Right renal pelvis (tissue), 4 donors: ENCODE results near the gene SP140L. TPM values are rescaled to one million over a fixed set of nuclear protein-coding genes. Genes with fewer than 3 reads are reported as not detected.
A peak's percentile ranks its signal among the peaks of the same experiment; 100 is the strongest.
"Not testable (repeated sequence)": the region's sequence is repeated elsewhere in the genome, so short reads cannot be mapped to it uniquely, and the experiment has no call there.

Experiments used
- DNase-seq, 4 donors: peaks; one replicate each; pipeline ENCODE4 v3.0.0-alpha.2; 2013; ENCODE audit warnings: low read depth in 4 of 4, low spot score in 3 of 4, missing footprints in 1 of 4
- polyA plus RNA-seq, 4 donors: library from polyadenylated mRNA; unstranded; fragments of 120-200 nt; gene quantifications; one replicate each; pipeline ENCODE4 v1.2.1, GENCODE V29; 2013; ENCODE audit not compliant: insufficient read length in 4 of 4

Gene SP140L
- polyA plus RNA-seq, 4 donors: 8.2 to 11.1 (median 8.9) TPM

DNA sequence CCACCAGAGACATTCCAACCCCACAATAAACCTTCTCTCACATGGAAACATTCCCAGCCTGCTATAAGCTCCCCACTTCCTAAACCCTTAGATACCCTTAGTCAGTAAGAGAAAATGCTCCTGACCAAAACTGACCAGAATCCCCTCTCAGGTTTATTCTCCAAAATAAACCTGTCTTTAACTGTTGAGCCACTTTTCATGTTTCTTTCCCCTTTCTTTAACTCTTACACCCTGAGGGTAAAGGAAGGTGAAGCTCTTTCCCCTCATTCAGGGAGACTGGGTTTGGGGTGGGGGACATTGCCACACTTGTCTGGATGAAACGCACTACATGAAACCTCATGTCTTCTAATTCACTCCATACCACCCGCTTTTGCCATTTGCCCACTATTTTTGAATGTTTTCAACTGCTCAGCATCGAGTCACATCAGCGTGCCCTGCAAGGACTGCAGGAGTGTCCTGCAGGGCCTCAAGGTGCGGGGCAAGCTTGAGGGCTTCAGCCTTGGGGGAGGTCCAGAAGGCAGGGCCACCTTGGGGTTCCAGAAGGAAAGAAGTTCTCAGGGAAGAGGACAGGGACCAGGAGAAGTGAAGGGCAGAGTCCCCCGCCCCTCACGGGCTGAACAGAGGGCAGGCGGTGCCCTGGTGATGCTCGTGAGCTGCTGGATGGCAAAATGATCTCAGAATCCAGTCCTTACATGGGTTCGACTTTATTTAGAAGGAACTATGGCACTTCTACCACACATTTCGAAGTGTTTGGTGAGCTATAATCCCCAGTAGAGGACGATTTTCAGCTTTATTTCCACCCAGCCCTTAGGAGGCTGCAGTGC lies 4.2 kb upstream of the SP140L start:
- DNase-seq: no peak

- DNase-seq: no peak
These were observed 3.4 kb upstream of the SP140L start for GRCh38 chr2:230323385-230324106.

DNA sequence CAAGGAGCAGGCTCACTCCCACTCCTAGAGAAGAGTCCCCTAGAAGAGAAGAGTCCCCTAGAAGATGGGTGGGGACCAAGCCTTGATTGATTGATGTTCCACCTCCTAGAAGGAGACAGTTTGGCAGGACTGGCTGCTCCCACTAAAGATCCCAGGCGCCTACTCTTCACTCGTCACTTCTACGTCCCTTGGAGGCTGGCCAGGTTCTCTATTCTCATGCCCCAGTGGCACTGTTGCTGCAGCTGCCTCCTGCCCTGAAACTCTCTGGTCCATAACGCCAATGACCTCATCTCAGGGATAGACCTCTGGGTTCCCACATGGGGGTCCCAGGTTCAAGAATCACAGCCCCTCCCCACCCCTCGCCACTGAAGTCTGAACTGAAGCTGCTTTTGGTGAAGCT lies 2.5 kb upstream of the SP140L start:
- no peak for DNase-seq

GRCh38 chr2:230325316-230326243 lies 1.4 kb upstream of the SP140L start:
- DNase-seq: no peak

DNA sequence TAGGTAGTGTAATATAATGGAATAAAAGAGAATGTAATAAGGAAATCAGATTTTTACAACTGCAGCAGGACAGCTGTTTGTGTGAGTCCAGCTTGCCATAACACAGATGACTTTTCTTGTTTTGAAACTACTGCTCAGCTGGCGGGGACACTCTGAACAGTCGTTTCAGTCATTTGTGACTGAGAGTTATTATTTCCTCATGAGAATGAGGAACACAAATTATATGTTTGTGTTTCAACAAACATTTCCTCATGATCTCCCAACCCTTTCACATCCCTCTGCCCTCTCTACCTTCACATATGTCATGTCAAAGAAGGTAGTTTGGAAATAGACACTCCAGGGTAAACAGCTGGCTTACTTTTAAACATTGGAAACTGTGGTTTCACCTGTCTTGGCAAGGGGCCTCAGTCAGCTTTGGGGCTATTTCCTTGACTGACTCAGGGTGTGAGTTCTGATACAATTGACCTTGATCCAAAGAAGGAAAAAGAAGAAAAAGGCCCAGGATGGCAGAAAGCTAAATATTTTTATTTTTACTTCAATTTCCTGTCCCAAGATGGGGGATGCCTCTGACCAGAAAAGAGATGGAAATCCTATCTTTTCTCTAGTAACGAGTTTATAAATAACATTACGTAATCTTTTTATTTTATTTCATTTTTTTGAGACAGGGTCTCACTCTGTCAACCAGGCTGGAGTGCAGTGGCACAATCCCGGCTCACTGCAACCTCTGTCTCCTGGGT lies 593 bp downstream of the SP140L start:
- DNase-seq: peak in 1 of 4 donors; percentile 12

DNA sequence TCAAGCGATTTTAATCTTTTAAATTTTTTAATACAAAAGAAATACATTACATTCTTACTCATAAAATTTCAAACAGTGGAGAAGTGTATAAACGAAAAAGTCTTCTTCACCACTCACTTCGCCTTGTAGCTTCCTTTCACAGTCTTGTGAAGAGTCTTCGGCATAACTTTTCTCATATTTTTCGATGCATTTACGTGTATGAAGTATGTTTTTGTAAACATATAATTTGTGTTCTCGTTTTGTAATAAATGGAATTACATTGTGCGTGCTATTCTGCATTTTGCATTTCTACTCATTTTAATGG lies 1.1 kb downstream of the SP140L start:
- no peak for DNase-seq

GRCh38 chr2:230329946-230330605 lies 3.1 kb downstream of the SP140L start:
- no peak for DNase-seq

- DNase-seq: no peak
These were observed 3.7 kb downstream of the SP140L start for GRCh38 chr2:230330725-230331124.

DNA sequence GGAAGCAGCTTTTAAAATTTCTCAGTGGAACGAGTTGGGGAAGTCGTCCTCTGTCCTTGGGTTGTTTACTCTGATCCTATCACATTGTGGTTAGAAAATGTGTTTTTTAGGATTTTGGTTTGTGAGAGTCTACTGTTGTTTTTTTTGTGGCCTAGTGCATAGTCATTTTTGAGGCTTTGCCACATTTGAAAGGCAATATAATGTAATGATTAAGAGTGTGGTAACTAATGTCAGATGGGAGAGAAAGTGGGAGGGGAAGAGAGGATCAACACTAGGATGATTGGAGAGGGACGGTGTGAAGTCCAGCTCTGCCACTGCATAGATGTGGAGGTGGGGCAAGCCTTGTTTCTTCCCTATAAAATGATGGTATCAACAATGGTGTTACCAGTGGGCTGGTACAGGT lies 8.5 kb downstream of the SP140L start:
- no peak for DNase-seq

GRCh38 chr2:230335864-230336506 lies 9.0 kb downstream of the SP140L start:
- DNase-seq: no peak

DNA sequence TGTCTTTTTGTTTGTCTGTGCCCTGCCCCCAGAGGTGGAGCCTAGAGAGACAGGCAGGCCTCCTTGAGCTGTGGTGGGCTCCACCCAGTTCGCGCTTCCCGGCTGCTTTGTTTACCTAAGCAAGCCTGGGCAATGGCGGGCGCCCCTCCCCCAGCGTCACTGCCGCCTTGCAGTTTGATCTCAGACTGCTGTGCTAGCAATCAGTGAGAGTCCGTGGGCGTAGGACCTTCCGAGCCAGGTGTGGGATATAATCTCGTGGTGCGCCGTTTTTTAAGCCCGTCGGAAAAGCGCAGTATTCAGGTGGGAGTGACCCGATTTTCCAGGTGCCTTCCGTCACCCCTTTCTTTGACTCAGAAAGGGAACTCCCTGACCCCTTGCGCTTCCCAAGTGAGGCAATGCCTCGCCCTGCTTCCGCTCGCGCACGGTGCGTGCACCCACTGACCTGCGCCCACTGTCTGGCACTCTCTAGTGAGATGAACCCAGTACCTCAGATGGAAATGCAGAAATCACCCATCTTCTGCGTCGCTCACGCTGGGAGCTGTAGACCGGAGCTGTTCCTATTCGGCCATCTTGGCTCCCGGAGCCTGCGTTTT lies 15.0 kb downstream of the SP140L start:
- DNase-seq: not testable (repeated sequence)

DNA sequence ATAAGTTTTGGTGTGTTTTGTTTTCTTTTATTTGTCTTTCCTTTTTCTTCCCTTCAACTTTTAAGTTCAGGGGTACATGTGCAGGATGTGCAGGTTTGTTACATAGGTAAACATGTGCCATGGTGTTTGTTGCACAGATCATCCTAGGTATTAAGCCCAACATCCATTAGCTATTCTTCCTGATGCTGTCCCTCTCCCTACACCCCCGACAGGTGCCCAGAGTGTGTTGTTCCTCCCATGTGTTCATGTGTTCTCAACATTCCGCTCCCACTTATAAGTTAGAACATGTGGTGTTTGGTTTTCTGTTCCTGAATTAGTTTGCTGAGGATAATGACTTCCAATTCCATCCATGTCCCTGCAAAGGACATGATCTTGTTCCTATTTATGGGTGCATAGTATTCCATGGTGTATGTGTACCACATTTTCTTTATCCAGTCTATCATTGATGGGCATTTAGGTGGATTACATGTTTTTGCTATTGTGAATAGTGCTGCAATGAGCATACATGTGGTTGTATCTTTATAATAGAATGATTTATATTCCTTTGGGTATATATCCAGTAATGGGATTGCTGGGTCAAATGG lies 16.1 kb downstream of the SP140L start:
- DNase-seq: not testable (repeated sequence)

- no peak for DNase-seq
These were observed 16.8 kb downstream of the SP140L start for GRCh38 chr2:230343747-230344146.

DNA sequence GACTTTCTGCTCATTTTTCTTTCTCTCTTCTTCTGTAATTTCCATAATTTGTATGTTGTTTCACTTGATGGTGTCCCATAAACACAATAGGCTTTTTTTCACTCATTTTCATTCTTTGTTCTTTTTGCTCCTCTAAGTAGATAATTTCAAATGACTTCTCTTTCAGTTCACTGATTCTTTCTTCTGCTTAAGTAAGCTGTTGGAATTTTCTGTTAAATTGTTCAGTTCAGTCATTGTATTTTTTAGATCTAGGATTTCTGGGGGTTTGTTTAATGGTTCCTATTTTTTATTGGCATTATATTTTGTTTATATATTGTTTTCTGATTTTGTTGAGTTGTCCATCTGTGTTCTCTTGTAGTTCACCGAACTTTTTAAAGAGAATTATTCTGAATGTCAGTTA lies 19.5 kb downstream of the SP140L start:
- no peak for DNase-seq

GRCh38 chr2:230346921-230347533 lies 20.0 kb downstream of the SP140L start:
- DNase-seq: no peak

DNA sequence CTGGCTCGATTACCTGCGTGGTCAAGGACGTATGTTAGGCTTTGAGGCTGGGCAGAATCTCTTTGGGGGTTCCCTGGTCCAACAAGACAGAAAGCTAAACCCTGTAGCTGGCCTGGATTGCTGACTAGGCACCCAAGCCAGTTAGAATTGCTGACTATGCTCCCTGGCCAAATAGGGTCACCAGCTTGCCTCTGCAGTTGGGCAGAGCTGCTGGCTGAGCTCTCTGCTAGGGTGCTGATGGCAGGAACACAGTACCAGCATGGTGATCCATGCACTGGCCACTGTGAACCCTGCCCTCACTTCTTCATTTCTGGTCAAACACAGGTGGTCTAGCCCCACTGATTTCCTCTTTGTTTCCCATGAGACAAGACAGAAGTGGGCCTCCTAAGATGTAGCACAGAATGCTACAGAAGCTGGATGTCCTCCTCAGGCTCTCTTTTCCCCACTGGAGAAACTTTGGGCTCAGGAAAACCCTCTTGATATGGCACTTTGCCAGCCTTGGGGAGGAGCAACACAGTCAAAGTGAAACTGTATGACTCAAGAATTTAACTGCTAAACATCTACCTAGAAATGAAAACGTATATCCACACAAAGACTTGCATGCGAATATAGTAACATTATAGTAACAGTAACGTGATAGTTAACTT lies 20.8 kb downstream of the SP140L start:
- DNase-seq: no peak

- DNase-seq: no peak
These were observed 21.8 kb downstream of the SP140L start for GRCh38 chr2:230348787-230349186.

GRCh38 chr2:230356084-230356483 lies 29.1 kb downstream of the SP140L start:
- DNase-seq: no peak
